ENCODE measurements around the gene CFAP57. TPM values are rescaled to one million over a fixed set of nuclear protein-coding genes. Genes with fewer than 3 reads are reported as not detected.

The CFAP57 gene
- total and polyA plus RNA-seq, 4 experiments from 2014 or later, result 0.07 TPM; not detected in 3

GRCh38 chr1:43253876-43254275, 81.7 kb downstream of the CFAP57 start:
- H3K27ac Mint-ChIP-seq, result peak overlapping the region in 1 of 7 donors; percentile 57
- Histone ChIP-seq H3K4me3 (ENCODE audit: low read length in 2 of 2) (no peak overlapping the region), H3K27me3 (ENCODE audit: insufficient read depth, low read length) (no peaks in the 10 kb centered on the region), H3K36me3 (ENCODE audit: insufficient read depth, low read length) (no peaks in the 10 kb centered on the region), H3K4me1 (ENCODE audit: insufficient read depth, low read length) (no peaks in the 10 kb centered on the region), H3K9me3 (ENCODE audit: control insufficient read depth in 1 of 2, low read length in 2 of 2) (no peaks in the 10 kb centered on the region), H3K27ac (ENCODE audit: low read depth, low read length) (no peak overlapping the region)
- H3K9me3 Mint-ChIP-seq, result peaks cover 0 to 3% (median 0%) of the 10 kb centered on the region in 8 donors
- H3K4me1 Mint-ChIP-seq, result no peaks in the 10 kb centered on the region
- H3K4me3 Mint-ChIP-seq, result no peak overlapping the region
- POLR2A ChIA-PET (ENCODE audit: partially characterized antibody), result no interaction called here
- CTCF ChIA-PET (ENCODE audit: partially characterized antibody), result no interaction called here
- intact Hi-C loops (cut with micrococcal nuclease), result no loop called here
- peaks cover 6 to 10% of the 10 kb centered on the region in 2 donors for H3K27me3 Mint-ChIP-seq
- DNase-seq, result no peak
- no peaks in the 10 kb centered on the region for H3K36me3 Mint-ChIP-seq

GRCh38 chr1:43255438-43256210, 83.5 kb downstream of the CFAP57 start:
- Mint-ChIP-seq H3K36me3 (no peaks in the 10 kb centered on the region), H3K27me3 (peaks cover 6 to 10% of the 10 kb centered on the region in 2 donors), H3K9me3 (peaks cover 0 to 3% (median 0%) of the 10 kb centered on the region in 8 donors), H3K27ac (no peak overlapping the region), H3K4me1 (no peaks in the 10 kb centered on the region), H3K4me3 (no peak overlapping the region)
- no peaks in the 10 kb centered on the region for H3K9me3 ChIP-seq (ENCODE audit: control insufficient read depth in 1 of 2, low read length in 2 of 2)
- H3K27ac ChIP-seq (ENCODE audit: low read depth, low read length), result no peak overlapping the region
- no peak for DNase-seq
- no peaks in the 10 kb centered on the region for H3K4me1 ChIP-seq (ENCODE audit: insufficient read depth, low read length)
- intact Hi-C loops (cut with micrococcal nuclease), result no loop called here
- no peaks in the 10 kb centered on the region for H3K36me3 ChIP-seq (ENCODE audit: insufficient read depth, low read length)
- H3K4me3 ChIP-seq (ENCODE audit: low read length in 2 of 2), result no peak overlapping the region
- H3K27me3 ChIP-seq (ENCODE audit: insufficient read depth, low read length), result no peaks in the 10 kb centered on the region
- POLR2A ChIA-PET (ENCODE audit: partially characterized antibody), result no interaction called here
- CTCF ChIA-PET (ENCODE audit: partially characterized antibody), result interaction anchor here (1.0 kb wide), 1 partner anchor 159 kb away, joined by 3 read pairs; no protein-coding TSS in a partner anchor

GRCh38 chr1:43256675-43257570, 84.8 kb downstream of the CFAP57 start:
- ChIA-PET CTCF (ENCODE audit: partially characterized antibody) (no interaction called here), POLR2A (ENCODE audit: partially characterized antibody) (no interaction called here)

GRCh38 chr1:43258370-43258769, 86.2 kb downstream of the CFAP57 start:
- H3K27me3 ChIP-seq (ENCODE audit: insufficient read depth, low read length), result no peaks in the 10 kb centered on the region
- no peaks in the 10 kb centered on the region for H3K36me3 Mint-ChIP-seq
- H3K4me1 ChIP-seq (ENCODE audit: insufficient read depth, low read length), result no peaks in the 10 kb centered on the region
- no peak for DNase-seq
- CTCF ChIA-PET (ENCODE audit: partially characterized antibody), result interaction anchor here (1.2 kb wide), 1 partner anchor 11 kb away, joined by 4 read pairs; no protein-coding TSS in a partner anchor
- H3K27ac Mint-ChIP-seq, result no peak overlapping the region
- intact Hi-C loops (cut with micrococcal nuclease), result no loop called here
- H3K36me3 ChIP-seq (ENCODE audit: insufficient read depth, low read length), result no peaks in the 10 kb centered on the region
- no peaks in the 10 kb centered on the region for H3K4me1 Mint-ChIP-seq
- POLR2A ChIA-PET (ENCODE audit: partially characterized antibody), result no interaction called here
- H3K4me3 Mint-ChIP-seq, result no peak overlapping the region
- H3K9me3 ChIP-seq (ENCODE audit: control insufficient read depth in 1 of 2, low read length in 2 of 2), result no peaks in the 10 kb centered on the region
- peaks cover 0 to 4% (median 2%) of the 10 kb centered on the region in 8 donors for H3K9me3 Mint-ChIP-seq
- H3K27ac ChIP-seq (ENCODE audit: low read depth, low read length), result no peak overlapping the region
- H3K4me3 ChIP-seq (ENCODE audit: low read length in 2 of 2), result no peak overlapping the region
- peaks cover 2 to 6% of the 10 kb centered on the region in 2 donors for H3K27me3 Mint-ChIP-seq

More at GRCh38 chr1:43256675-43257570, 84.8 kb downstream of the CFAP57 start:
- Histone ChIP-seq H3K27me3 (ENCODE audit: insufficient read depth, low read length) (no peaks in the 10 kb centered on the region), H3K9me3 (ENCODE audit: control insufficient read depth in 1 of 2, low read length in 2 of 2) (no peaks in the 10 kb centered on the region), H3K36me3 (ENCODE audit: insufficient read depth, low read length) (no peaks in the 10 kb centered on the region), H3K4me1 (ENCODE audit: insufficient read depth, low read length) (no peaks in the 10 kb centered on the region), H3K4me3 (ENCODE audit: low read length in 2 of 2) (no peak overlapping the region), H3K27ac (ENCODE audit: low read depth, low read length) (no peak overlapping the region)
- peaks cover 0 to 3% (median 0%) of the 10 kb centered on the region in 8 donors for H3K9me3 Mint-ChIP-seq
- H3K27ac Mint-ChIP-seq, result no peak overlapping the region
- H3K4me1 Mint-ChIP-seq, result no peaks in the 10 kb centered on the region
- no peak for DNase-seq
- no peaks in the 10 kb centered on the region for H3K36me3 Mint-ChIP-seq
- intact Hi-C loops (cut with micrococcal nuclease), result no loop called here
- peaks cover 4 to 6% of the 10 kb centered on the region in 2 donors for H3K27me3 Mint-ChIP-seq
- H3K4me3 Mint-ChIP-seq, result no peak overlapping the region

GRCh38 chr1:43265431-43265830, 93.3 kb downstream of the CFAP57 start:
- Mint-ChIP-seq H3K4me1 (peaks cover 0 to 5% (median 1%) of the 10 kb centered on the region in 4 donors), H3K9me3 (peaks cover 0 to 10% (median 5%) of the 10 kb centered on the region in 8 donors)
- POLR2A ChIA-PET (ENCODE audit: partially characterized antibody), result no interaction called here

GRCh38 chr1:43266881-43267280, 94.8 kb downstream of the CFAP57 start:
- Histone ChIP-seq H3K4me1 (ENCODE audit: insufficient read depth, low read length) (peaks cover 11% of the 10 kb centered on the region), H3K9me3 (ENCODE audit: control insufficient read depth in 1 of 2, low read length in 2 of 2) (no peaks in the 10 kb centered on the region), H3K27me3 (ENCODE audit: insufficient read depth, low read length) (no peaks in the 10 kb centered on the region), H3K36me3 (ENCODE audit: insufficient read depth, low read length) (no peaks in the 10 kb centered on the region), H3K4me3 (ENCODE audit: low read length in 2 of 2) (no peak overlapping the region), H3K27ac (ENCODE audit: low read depth, low read length) (no peak overlapping the region)
- no peak for DNase-seq
- peaks cover 0 to 10% (median 5%) of the 10 kb centered on the region in 8 donors for H3K9me3 Mint-ChIP-seq
- ChIA-PET CTCF (ENCODE audit: partially characterized antibody) (interaction anchor here (0.7 kb wide), 1 partner anchor 40 kb away, joined by 5 read pairs; no protein-coding TSS in a partner anchor), POLR2A (ENCODE audit: partially characterized antibody) (no interaction called here)
- intact Hi-C loops (cut with micrococcal nuclease), result no loop called here
- H3K27ac Mint-ChIP-seq, result no peak overlapping the region
- peaks cover 1 to 13% (median 7%) of the 10 kb centered on the region in 4 donors for H3K4me1 Mint-ChIP-seq
- peaks cover 12 to 18% of the 10 kb centered on the region in 2 donors for H3K27me3 Mint-ChIP-seq
- no peak overlapping the region for H3K4me3 Mint-ChIP-seq
- H3K36me3 Mint-ChIP-seq, result peaks cover 0 to 7% of the 10 kb centered on the region in 2 donors

More at GRCh38 chr1:43265431-43265830, 93.3 kb downstream of the CFAP57 start:
- DNase-seq, result no peak
- Histone ChIP-seq H3K27me3 (ENCODE audit: insufficient read depth, low read length) (no peaks in the 10 kb centered on the region), H3K4me1 (ENCODE audit: insufficient read depth, low read length) (peaks cover 4% of the 10 kb centered on the region), H3K27ac (ENCODE audit: low read depth, low read length) (no peak overlapping the region), H3K36me3 (ENCODE audit: insufficient read depth, low read length) (no peaks in the 10 kb centered on the region), H3K4me3 (ENCODE audit: low read length in 2 of 2) (no peak overlapping the region), H3K9me3 (ENCODE audit: control insufficient read depth in 1 of 2, low read length in 2 of 2) (no peaks in the 10 kb centered on the region)
- Mint-ChIP-seq H3K27me3 (peaks cover 7 to 11% of the 10 kb centered on the region in 2 donors), H3K27ac (no peak overlapping the region), H3K4me3 (no peak overlapping the region), H3K36me3 (peaks cover 0 to 7% of the 10 kb centered on the region in 2 donors)
- intact Hi-C loops (cut with micrococcal nuclease), result no loop called here
- CTCF ChIA-PET (ENCODE audit: partially characterized antibody), result no interaction called here

GRCh38 chr1:43267291-43267805, 95.2 kb downstream of the CFAP57 start:
- H3K9me3 Mint-ChIP-seq, result peaks cover 0 to 8% (median 5%) of the 10 kb centered on the region in 8 donors
- H3K27ac Mint-ChIP-seq, result no peak overlapping the region
- DNase-seq, result no peak
- peaks cover 1 to 13% (median 7%) of the 10 kb centered on the region in 4 donors for H3K4me1 Mint-ChIP-seq
- no peak overlapping the region for H3K4me3 Mint-ChIP-seq
- Histone ChIP-seq H3K4me1 (ENCODE audit: insufficient read depth, low read length) (peaks cover 11% of the 10 kb centered on the region), H3K9me3 (ENCODE audit: control insufficient read depth in 1 of 2, low read length in 2 of 2) (no peaks in the 10 kb centered on the region), H3K36me3 (ENCODE audit: insufficient read depth, low read length) (no peaks in the 10 kb centered on the region), H3K27ac (ENCODE audit: low read depth, low read length) (no peak overlapping the region), H3K27me3 (ENCODE audit: insufficient read depth, low read length) (no peaks in the 10 kb centered on the region), H3K4me3 (ENCODE audit: low read length in 2 of 2) (no peak overlapping the region)
- ChIA-PET CTCF (ENCODE audit: partially characterized antibody) (no interaction called here), POLR2A (ENCODE audit: partially characterized antibody) (no interaction called here)
- intact Hi-C loops (cut with micrococcal nuclease), result no loop called here
- peaks cover 0 to 7% of the 10 kb centered on the region in 2 donors for H3K36me3 Mint-ChIP-seq
- H3K27me3 Mint-ChIP-seq, result peaks cover 12 to 18% of the 10 kb centered on the region in 2 donors

Measured in CD4-positive, alpha-beta memory T cell (primary cell).